HepG2 (cell line): ENCODE data around the gene RCC1. TPM values are rescaled to one million over a fixed set of nuclear protein-coding genes. Genes with fewer than 3 reads are reported as not detected.

ENCODE experiments used
- AKAP8 ChIP-seq: sonication (generic); formaldehyde crosslinking; IDR thresholded peaks from 2 replicates; pipeline ENCODE4 v1.5.1; 2020; ENCODE audit warnings: mild to moderate bottlenecking, missing genetic modification reagents
- BRCA1 ChIP-seq: sonication (generic); formaldehyde crosslinking; IDR thresholded peaks from 2 replicates; pipeline ENCODE4 v1.4.0; 2020; ENCODE audit warnings: missing genetic modification reagents
- CC2D1A ChIP-seq: sonication (generic); formaldehyde crosslinking; IDR thresholded peaks from 2 replicates; pipeline ENCODE4 v1.8.1; 2023; ENCODE audit warnings: mild to moderate bottlenecking, missing genetic modification reagents
- EHMT2 ChIP-seq: fragments of 200-600 bp; sonication (generic); IDR thresholded peaks from 2 replicates; pipeline ENCODE4 v1.7.0; 2017; ENCODE audit warnings: antibody characterized with exemption, low read depth, low read length, borderline replicate concordance
- ELF1 ChIP-seq: sonication (generic); formaldehyde crosslinking; IDR thresholded peaks from 2 replicates; pipeline ENCODE4 v1.4.0; 2020; ENCODE audit warnings: missing genetic modification reagents
- ETV5 ChIP-seq: IDR thresholded peaks from 2 replicates; pipeline ENCODE4 v1.6.1; 2018; ENCODE audit warnings: missing biosample characterization, missing genetic modification reagents, inconsistent platforms, borderline replicate concordance
- FOSL2 ChIP-seq: sonication (generic); formaldehyde crosslinking; IDR thresholded peaks from 2 replicates; pipeline ENCODE4 v1.4.0; 2020; ENCODE audit warnings: missing genetic modification reagents
- FUBP1 ChIP-seq: sonication (generic); formaldehyde crosslinking; IDR thresholded peaks from 2 replicates; pipeline ENCODE4 v1.5.1; 2020; ENCODE audit warnings: missing genetic modification reagents, mild to moderate bottlenecking, borderline replicate concordance
- HNRNPH1 ChIP-seq: fragments of 200-400 bp; formaldehyde crosslinking; optimal IDR thresholded peaks from 2 replicates; pipeline ENCODE3; 2017; ENCODE audit warnings: mild to moderate bottlenecking, low read depth, low read length
- HOXA9 ChIP-seq: sonication (generic); formaldehyde crosslinking; IDR thresholded peaks from 2 replicates; pipeline ENCODE4 v1.8.1; 2022; ENCODE audit warnings: missing genetic modification reagents, mild to moderate bottlenecking, moderate library complexity, borderline replicate concordance
- KDM5A ChIP-seq: fragments of 200-600 bp; sonication (generic); IDR thresholded peaks from 2 replicates; pipeline ENCODE4 v1.7.0; 2018; ENCODE audit warnings: antibody characterized with exemption, mild to moderate bottlenecking, low read length, borderline replicate concordance
- KDM5B ChIP-seq: sonication (generic); formaldehyde crosslinking; IDR thresholded peaks from 2 replicates; pipeline ENCODE4 v1.4.0; 2020; ENCODE audit warnings: missing genetic modification reagents, mild to moderate bottlenecking, borderline replicate concordance
- MED8 ChIP-seq: sonication (generic); formaldehyde crosslinking; IDR thresholded peaks from 2 replicates; pipeline ENCODE4 v1.8.1; 2023; ENCODE audit warnings: mild to moderate bottlenecking, missing genetic modification reagents; ENCODE audit not compliant: insufficient replicate concordance
- NR2F1 ChIP-seq, 2 experiments: fragments of 450-650 bp in 1 of 2; formaldehyde crosslinking in 1 of 2; IDR thresholded peaks; 2 replicates each; pipeline versions ENCODE4 v1.5.0 to v1.6.1; 2016 to 2020; ENCODE audit warnings: mild to moderate bottlenecking in 1 of 2, missing compliant biosample characterization in 1 of 2, missing genetic modification reagents in 1 of 2, moderate library complexity in 1 of 2
- NR2F2 ChIP-seq: IDR thresholded peaks from 2 replicates; pipeline ENCODE4 v1.6.1; 2012; ENCODE audit warnings: low read depth, inconsistent platforms, borderline replicate concordance
- PHF8 ChIP-seq: sonication (generic); formaldehyde crosslinking; IDR thresholded peaks from 2 replicates; pipeline ENCODE4 v1.5.0; 2020; ENCODE audit warnings: missing genetic modification reagents
- RAD21 ChIP-seq: fragments of 450-650 bp; formaldehyde crosslinking; IDR thresholded peaks from 2 replicates; pipeline ENCODE4 v1.5.0; 2020; ENCODE audit warnings: mild to moderate bottlenecking
- SNAI1 ChIP-seq: sonication (generic); formaldehyde crosslinking; IDR thresholded peaks from 2 replicates; pipeline ENCODE4 v1.5.0; 2020; ENCODE audit warnings: mild to moderate bottlenecking, missing genetic modification reagents, borderline replicate concordance
- SOX6 ChIP-seq, 2 experiments: fragments of 450-650 bp in 1 of 2; sonication (generic) in 1 of 2; formaldehyde crosslinking in 1 of 2; IDR thresholded peaks; 2 replicates each; pipeline versions ENCODE4 v1.4.0 to v1.6.1; 2017 to 2020; ENCODE audit warnings: antibody characterized with exemption in 1 of 2, mild to moderate bottlenecking in 1 of 2, missing genetic modification reagents in 1 of 2
- TCF12 ChIP-seq, 2 experiments: fragments of 450-650 bp in 1 of 2; sonication (generic) in 1 of 2; formaldehyde crosslinking in 1 of 2; IDR thresholded peaks; 2 replicates each; pipeline versions ENCODE4 v1.6.1 to v1.8.0; 2017 to 2022; ENCODE audit warnings: antibody characterized with exemption in 1 of 2, mild to moderate bottlenecking in 1 of 2, missing genetic modification reagents in 1 of 2, moderate library complexity in 1 of 2
- TP53 ChIP-seq: sonication (generic); formaldehyde crosslinking; conservative IDR thresholded peaks from 2 replicates; pipeline ENCODE4 v1.4.0; 2020; ENCODE audit warnings: missing genetic modification reagents
- ZC3H4 ChIP-seq: sonication (generic); formaldehyde crosslinking; IDR thresholded peaks from 2 replicates; pipeline ENCODE4 v1.4.0; 2020; ENCODE audit warnings: missing genetic modification reagents, borderline replicate concordance
- ZFP82 ChIP-seq: sonication (generic); formaldehyde crosslinking; IDR thresholded peaks from 2 replicates; pipeline ENCODE4 v1.5.1; 2020; ENCODE audit warnings: mild to moderate bottlenecking, missing genetic modification reagents, borderline replicate concordance
- ZKSCAN8 ChIP-seq: IDR thresholded peaks from 2 replicates; pipeline ENCODE4 v1.6.1; 2016; ENCODE audit warnings: borderline replicate concordance, missing genetic modification reagents, missing compliant biosample characterization
- ZNF20 ChIP-seq: sonication (generic); formaldehyde crosslinking; IDR thresholded peaks from 2 replicates; pipeline ENCODE4 v1.4.0; 2020; ENCODE audit warnings: mild to moderate bottlenecking, moderate library complexity, missing genetic modification reagents
- ZNF501 ChIP-seq: sonication (generic); formaldehyde crosslinking; IDR thresholded peaks from 2 replicates; pipeline ENCODE4 v1.5.1; 2020; ENCODE audit warnings: mild to moderate bottlenecking, moderate library complexity, missing genetic modification reagents
- ZNF556 ChIP-seq: sonication (generic); formaldehyde crosslinking; IDR thresholded peaks from 2 replicates; pipeline ENCODE4 v1.4.0; 2020; ENCODE audit warnings: mild to moderate bottlenecking, missing genetic modification reagents, borderline replicate concordance
- ZNF605 ChIP-seq: sonication (generic); formaldehyde crosslinking; IDR thresholded peaks from 2 replicates; pipeline ENCODE4 v1.8.0; 2022; ENCODE audit warnings: mild to moderate bottlenecking, missing genetic modification reagents
- ZNF614 ChIP-seq: IDR thresholded peaks from 2 replicates; pipeline ENCODE4 v1.6.1; 2018; ENCODE audit warnings: missing biosample characterization, missing genetic modification reagents, inconsistent platforms, borderline replicate concordance
- ZNF772 ChIP-seq: sonication (generic); formaldehyde crosslinking; IDR thresholded peaks from 2 replicates; pipeline ENCODE4 v1.5.0; 2020; ENCODE audit warnings: mild to moderate bottlenecking, missing genetic modification reagents
- polyA plus RNA-seq, 8 experiments: library from polyadenylated mRNA; depleted of rRNA in 3 of 8; stranded (reverse) in 7 of 8; unstranded in 1 of 8; fragments of >200 nt; fragmentation: Illumina TruSeq in 4 of 8; extraction: Trizol in 4 of 8; gene quantifications; 2 replicates each; pipeline versions ENCODE4 v1.2.1 to v1.2.3, GENCODE V29; 2011 to 2016; ENCODE audit warnings: low read depth in 4 of 8, missing spikeins in 1 of 8, mixed read lengths in 1 of 8; ENCODE audit not compliant: insufficient read depth in 1 of 8
- total RNA-seq, 5 experiments: library from RNA; depleted of rRNA; stranded (reverse); fragments of >200 nt; fragmentation: Illumina TruSeq; extraction: Trizol; gene quantifications; 2 replicates each; pipeline ENCODE4 v1.2.3, GENCODE V29; 2016; ENCODE audit warnings: low read depth in 1 of 5

Gene RCC1
- total and polyA plus RNA-seq, 2 of the 13 experiments (the other 11 are each of a cell fraction or from before 2014, with no cell fraction given): 47.2 to 80.8 TPM

DNA sequence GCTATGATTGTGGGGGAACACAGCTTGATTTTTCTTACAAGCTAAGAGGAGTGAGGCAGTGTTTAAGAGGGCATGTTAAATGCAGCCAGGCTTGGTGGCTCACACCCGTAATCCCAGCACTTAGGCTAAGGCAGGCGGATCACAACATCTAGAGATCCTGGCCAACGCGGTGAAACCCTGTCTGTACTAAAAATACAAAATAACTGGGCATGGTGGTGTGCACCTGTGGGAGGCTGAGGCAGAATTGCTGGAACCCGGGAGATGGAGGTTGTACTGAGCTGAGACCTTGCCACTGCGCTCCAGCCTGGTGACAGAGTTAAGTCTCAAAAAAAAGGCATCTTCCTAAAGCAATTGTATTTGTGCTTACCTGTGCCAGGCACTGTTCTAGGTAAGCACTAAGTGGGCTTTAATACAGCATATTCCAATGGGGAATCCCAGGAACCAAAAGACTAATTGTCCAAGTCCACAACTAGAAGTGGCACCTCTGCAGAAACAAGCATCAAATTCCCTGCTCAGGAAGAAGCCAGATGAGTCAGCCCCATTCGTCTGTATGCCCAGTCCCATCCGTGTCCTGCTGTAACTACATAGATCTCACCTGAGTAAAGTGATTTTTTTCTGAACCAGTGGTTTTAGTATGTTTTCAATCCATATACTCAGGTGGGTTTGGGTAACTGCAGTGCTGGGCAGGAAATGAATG lies 4.6 kb downstream of the RCC1 start (continued):
- TF ChIP-seq ZNF605 (no peak), FUBP1 (CRISPR knock-in tag) (peak; percentile 92; the same call in 1 of the 2 replicates), SNAI1 (CRISPR knock-in tag) (0 out of 2 replicates have a peak, but pooled peaks have one; percentile 37), FOSL2 (CRISPR knock-in tag) (peak; percentile 31; the same call in 1 of the 2 replicates), HOXA9 (no peak), TP53 (no peak), RAD21 (peak; percentile 73), PHF8 (CRISPR knock-in tag) (no peak), TCF12 (IDR thresholded peaks at IDR 0.05) (no peak), TCF12 (CRISPR knock-in tag; IDR thresholded peaks at IDR 0.05) (no peak), CC2D1A (0 out of 2 replicates have a peak, but pooled peaks have one; percentile 17), ZNF772 (no peak), NR2F2 (no peak), BRCA1 (CRISPR knock-in tag) (peak; percentile 14; the same call in 1 of the 2 replicates), ELF1 (CRISPR knock-in tag) (no peak), AKAP8 (CRISPR knock-in tag) (peak; percentile 10; the same call in 1 of the 2 replicates), NR2F1 (CRISPR knock-in tag; IDR thresholded peaks at IDR 0.05) (peak in 1 of 2 experiments; percentile 51; a peak in 1 of 4 replicates), ZKSCAN8 (CRISPR knock-in tag) (0 out of 2 replicates have a peak, but pooled peaks have one; percentile 20), SOX6 (IDR thresholded peaks at IDR 0.05) (no peak), SOX6 (CRISPR knock-in tag; IDR thresholded peaks at IDR 0.05) (no peak), ZNF614 (0 out of 2 replicates have a peak, but pooled peaks have one; percentile 21), ETV5 (CRISPR knock-in tag) (no peak), ZFP82 (CRISPR knock-in tag) (no peak), HNRNPH1 (peak; percentile 84), EHMT2 (no peak), KDM5B (peak; percentile 53; the same call in 1 of the 2 replicates), ZNF556 (CRISPR knock-in tag) (no peak), ZNF501 (CRISPR knock-in tag) (no peak), ZC3H4 (CRISPR knock-in tag) (peak; percentile 85), ZNF20 (CRISPR knock-in tag) (0 out of 2 replicates have a peak, but pooled peaks have one; percentile 17), MED8 (CRISPR knock-in tag) (no peak), KDM5A (no peak)
